GM18873 (cell line): Measurements from ENCODE around the gene FLT4.
"Not testable (repeated sequence)": the region's sequence is repeated elsewhere in the genome, so short reads cannot be mapped to it uniquely, and the experiment has no call there.

Source experiments
- ATAC-seq: cut with Tn5 transposase; IDR thresholded peaks from one replicate; pipeline ENCODE4 v1.9.1; 2021; ENCODE audit warnings: mild to moderate bottlenecking, moderate library complexity, moderate number of reproducible peaks; ENCODE audit not compliant: unreplicated experiment, low FRiP score

The FLT4 gene

GRCh38 chr5:180649297-180650039 lies at the start of gene FLT4:
FLT4 (minus strand) TSS chr5:180649600; CDS start chr5:180649545, 55 bp downstream.
- ATAC-seq = no peak

GRCh38 chr5:180699042-180699441 lies 49.6 kb upstream of the FLT4 start:
- ATAC-seq = no peak

GRCh38 chr5:180696116-180696515 lies 46.7 kb upstream of the FLT4 start:
- no peak for ATAC-seq

- no peak for ATAC-seq
These were observed 43.0 kb upstream of the FLT4 start for GRCh38 chr5:180692429-180692828.

GRCh38 chr5:180691046-180691445 lies 41.6 kb upstream of the FLT4 start:
- ATAC-seq = no peak

GRCh38 chr5:180690562-180690961 lies 41.2 kb upstream of the FLT4 start:
- no peak for ATAC-seq

- no peak for ATAC-seq
These were observed 40.4 kb upstream of the FLT4 start for GRCh38 chr5:180689775-180690174.

GRCh38 chr5:180689071-180689694 lies 39.8 kb upstream of the FLT4 start:
- no peak for ATAC-seq

- ATAC-seq = no peak
These were observed 39.1 kb upstream of the FLT4 start for GRCh38 chr5:180688330-180689070.

- not testable (repeated sequence) for ATAC-seq
These were observed 37.4 kb upstream of the FLT4 start for GRCh38 chr5:180686799-180687198.

GRCh38 chr5:180684623-180685161 lies 35.3 kb upstream of the FLT4 start:
- no peak for ATAC-seq

GRCh38 chr5:180683220-180683922 lies 34.0 kb upstream of the FLT4 start:
- ATAC-seq = no peak

- no peak for ATAC-seq
These were observed 33.2 kb upstream of the FLT4 start for GRCh38 chr5:180682560-180682959.

GRCh38 chr5:180682008-180682407 lies 32.6 kb upstream of the FLT4 start:
- not testable (repeated sequence) for ATAC-seq

GRCh38 chr5:180678319-180678718 lies 28.9 kb upstream of the FLT4 start:
- not testable (repeated sequence) for ATAC-seq

- ATAC-seq = no peak
These were observed 25.7 kb upstream of the FLT4 start for GRCh38 chr5:180675036-180675635.

GRCh38 chr5:180674090-180674475 lies 24.7 kb upstream of the FLT4 start:
- not testable (repeated sequence) for ATAC-seq

GRCh38 chr5:180673371-180674089 lies 24.1 kb upstream of the FLT4 start:
- ATAC-seq = no peak

- not testable (repeated sequence) for ATAC-seq
These were observed 22.6 kb upstream of the FLT4 start for GRCh38 chr5:180671958-180672524.
